Kidney epithelial cell (primary cell): ENCODE data around the gene ANKHD1. TPM values are rescaled to one million over a fixed set of nuclear protein-coding genes. Genes with fewer than 3 reads are reported as not detected.

ENCODE experiments used
- DNase-seq: peaks from one replicate; pipeline ENCODE4 v3.0.0-alpha.2; 2010; ENCODE audit warnings: low read depth
- H3K27me3 ChIP-seq: 2 replicates; pipeline ENCODE4 v1.6.0; 2011; ENCODE audit warnings: low read length; ENCODE audit not compliant: control insufficient read depth, insufficient read depth
- H3K36me3 ChIP-seq: 2 replicates; pipeline ENCODE4 v1.5.1; 2011; ENCODE audit warnings: low read length; ENCODE audit not compliant: control insufficient read depth, insufficient read depth
- H3K4me3 ChIP-seq: 2 replicates; pipeline ENCODE4 v1.5.1; 2011; ENCODE audit warnings: low read depth, mild to moderate bottlenecking, control low read depth, low read length
- CTCF ChIP-seq: IDR thresholded peaks from 2 replicates; pipeline ENCODE4 v1.5.1; 2011; ENCODE audit warnings: mild to moderate bottlenecking, moderate library complexity, low read length, control low read depth, inconsistent platforms; ENCODE audit not compliant: insufficient read depth, poor library complexity, severe bottlenecking
- total RNA-seq: library from RNA; depleted of rRNA; stranded (reverse); fragments of >200 nt; gene quantifications from 2 replicates; pipeline ENCODE4 v1.2.3, GENCODE V29; 2015

The ANKHD1 gene
- total RNA-seq, 1 donor from 2014 or later = 80.4 TPM

DNA sequence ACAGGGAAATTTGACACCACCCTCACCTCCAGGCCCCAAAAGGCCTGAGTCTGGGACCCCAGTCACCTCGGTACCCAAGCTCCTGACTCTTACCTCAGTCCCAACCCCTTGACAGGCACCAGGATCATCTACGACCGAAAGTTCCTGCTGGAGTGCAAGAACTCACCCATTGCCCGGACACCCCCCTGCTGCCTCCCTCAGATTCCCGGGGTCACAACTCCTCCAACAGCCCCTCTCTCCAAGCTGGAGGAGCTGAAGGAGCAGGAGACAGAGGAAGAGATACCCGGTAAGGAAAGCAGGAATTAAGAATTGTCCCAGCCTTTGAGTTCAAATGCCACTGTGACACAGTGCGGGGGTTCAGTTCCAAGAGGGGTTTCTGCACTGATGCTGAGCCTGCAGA, 147.2 kb downstream of the ANKHD1 start:
- H3K4me3 ChIP-seq = no peak overlapping the region
- no peaks in the 10 kb centered on the region for H3K27me3 ChIP-seq
- TF ChIP-seq CTCF = no peak
- no peaks in the 10 kb centered on the region for H3K36me3 ChIP-seq
- no peak for DNase-seq

DNA sequence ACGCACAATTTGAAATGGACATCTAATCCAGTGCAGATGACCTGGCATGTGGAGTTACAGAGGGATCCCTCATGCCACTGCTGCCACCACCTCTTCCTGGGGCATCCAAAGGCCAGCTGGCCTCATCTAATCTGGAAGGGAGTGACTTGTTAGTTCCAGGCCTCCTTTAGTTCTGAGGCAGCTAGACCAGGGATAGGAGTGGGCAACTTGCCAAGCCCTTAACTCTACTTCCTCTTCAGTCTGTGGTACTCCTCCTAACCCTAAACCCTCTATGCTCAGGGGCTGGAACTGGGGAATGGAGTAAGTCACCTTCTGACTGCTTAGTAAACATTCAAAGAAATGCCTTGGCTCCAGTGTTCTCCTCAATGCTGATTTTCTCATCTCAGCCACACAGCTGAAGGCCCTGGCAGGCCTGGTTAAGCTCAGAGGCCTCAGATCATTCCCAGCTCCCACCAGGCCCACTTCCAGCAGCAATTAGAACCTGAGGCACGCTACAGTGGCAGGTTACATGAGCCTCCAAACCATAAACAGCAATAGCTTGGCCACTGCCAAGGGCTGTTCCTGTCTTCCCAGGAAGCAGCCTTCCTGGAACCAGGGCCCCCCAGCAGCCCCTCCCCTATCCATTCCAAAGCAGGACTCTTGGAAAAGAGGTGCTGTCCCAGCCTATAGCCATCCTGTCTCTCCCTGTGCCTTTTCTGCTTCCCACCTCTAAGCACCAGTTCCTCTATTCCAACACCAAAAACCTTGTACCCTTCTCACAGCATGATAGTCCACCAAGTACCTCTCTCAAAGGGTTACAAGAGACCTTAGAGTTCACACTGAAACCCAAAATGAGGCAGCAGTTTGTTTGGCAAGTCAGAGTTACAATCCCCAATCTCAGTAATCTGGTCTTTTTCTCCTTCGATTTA, 147.9 kb downstream of the ANKHD1 start:
- Histone ChIP-seq H3K36me3 (no peaks in the 10 kb centered on the region), H3K27me3 (no peaks in the 10 kb centered on the region), H3K4me3 (no peak overlapping the region)
- DNase-seq = no peak
- TF ChIP-seq CTCF = no peak

DNA sequence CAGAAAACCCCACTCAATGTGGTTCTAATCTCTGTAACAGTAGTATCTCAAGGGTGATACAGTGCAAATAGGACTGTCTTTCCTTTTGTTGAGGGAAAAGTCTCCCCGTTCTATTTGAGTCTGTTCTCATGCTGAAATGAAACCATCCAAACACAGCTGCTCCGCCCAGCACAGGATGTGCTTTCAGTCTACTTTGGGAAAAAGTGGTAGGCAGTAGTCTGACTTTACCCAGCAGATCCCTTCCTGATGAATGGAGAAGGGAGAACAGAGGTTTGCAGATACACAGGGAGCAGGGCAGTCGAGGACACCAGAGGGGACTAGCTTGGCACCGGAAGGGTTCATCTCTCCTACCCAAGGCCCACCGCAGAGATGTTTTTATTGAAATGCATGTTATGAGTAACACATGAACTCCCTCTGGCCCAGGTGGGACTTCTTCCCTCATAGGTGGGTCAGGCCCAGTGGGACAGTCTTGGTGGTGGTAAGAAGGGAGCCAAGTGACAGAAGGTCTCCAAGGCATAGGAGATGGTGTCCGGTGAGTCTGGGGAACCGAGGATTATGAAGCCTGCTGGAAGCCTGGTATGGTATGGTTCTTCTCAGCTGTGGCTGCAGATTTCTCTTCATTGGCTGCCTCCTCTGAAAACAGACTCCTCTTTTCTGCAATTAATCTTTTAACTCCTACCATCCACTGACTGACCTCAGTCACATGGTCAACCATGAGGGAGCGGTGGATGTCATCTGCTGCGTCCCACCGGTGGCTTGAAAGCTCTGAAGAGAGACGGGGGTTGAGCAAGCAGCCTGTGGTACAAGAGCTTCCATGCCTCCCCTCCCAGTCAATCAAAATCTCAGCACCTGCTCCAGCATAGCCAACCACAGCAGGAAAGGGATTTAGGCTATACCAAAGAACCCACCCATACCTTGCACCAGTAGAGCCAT, 148.8 kb downstream of the ANKHD1 start:
- Histone ChIP-seq H3K36me3 (no peaks in the 10 kb centered on the region), H3K27me3 (no peaks in the 10 kb centered on the region), H3K4me3 (no peak overlapping the region)
- TF ChIP-seq CTCF = no peak
- no peak for DNase-seq

DNA sequence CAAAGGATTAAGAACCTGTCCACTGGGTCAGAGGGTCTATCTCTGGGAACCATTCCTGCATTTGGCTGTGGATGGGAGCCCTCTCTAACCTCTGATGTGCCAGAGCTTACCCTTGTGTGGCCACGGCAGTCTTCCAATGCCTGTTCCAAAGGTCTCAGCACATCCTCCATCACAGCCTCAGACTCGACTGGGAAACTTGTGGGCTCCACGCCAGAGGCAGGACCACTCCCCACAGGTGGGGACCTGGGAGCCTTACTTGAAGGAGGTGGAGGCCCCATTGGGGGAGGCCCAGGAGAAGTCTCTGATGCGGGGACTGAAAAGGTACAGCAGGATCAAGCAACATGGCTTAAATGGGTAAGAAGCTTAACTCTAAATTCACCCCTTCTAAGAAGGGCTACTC, 150.2 kb downstream of the ANKHD1 start:
- no peak for DNase-seq
- Histone ChIP-seq H3K36me3 (no peaks in the 10 kb centered on the region), H3K4me3 (no peak overlapping the region), H3K27me3 (no peaks in the 10 kb centered on the region)
- no peak for TF ChIP-seq CTCF

DNA sequence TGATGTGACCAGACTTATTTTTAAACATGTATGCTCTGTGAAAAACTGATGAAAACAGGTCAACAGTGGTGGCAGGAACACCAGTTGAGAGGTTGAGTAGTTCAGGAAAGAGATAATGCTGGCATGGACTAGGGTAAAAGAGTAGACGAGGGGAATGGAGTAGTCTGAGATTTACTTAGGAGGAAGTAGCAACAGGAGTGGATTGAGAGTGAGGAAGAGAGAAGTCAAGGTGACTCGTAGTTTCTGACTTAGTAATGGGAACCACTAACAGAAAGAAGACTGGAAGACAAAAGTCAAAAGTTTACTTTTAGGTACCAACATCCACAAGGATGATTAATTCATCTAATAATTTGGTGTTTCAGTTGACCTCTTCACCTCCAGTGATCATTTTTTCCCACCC, 152.0 kb downstream of the ANKHD1 start:
- Histone ChIP-seq H3K27me3 (no peaks in the 10 kb centered on the region), H3K36me3 (no peaks in the 10 kb centered on the region), H3K4me3 (no peak overlapping the region)
- no peak for TF ChIP-seq CTCF
- DNase-seq = no peak
